Smooth muscle cell (in vitro differentiated cells): ENCODE results near the gene KIZ. TPM values are rescaled to one million over a fixed set of nuclear protein-coding genes. Genes with fewer than 3 reads are reported as not detected.

Experiments
- DNase-seq: peaks from one replicate; lab custom pipeline; 2025; ENCODE audit not compliant: unreplicated experiment; lab: John Stamatoyannopoulos, UW
- H2AFZ ChIP-seq: fragments of 200-600 bp; sonication (generic); 2 replicates; pipeline ENCODE4 v1.6.0; 2016; ENCODE audit warnings: antibody characterized with exemption, low read depth, mild to moderate bottlenecking
- H3F3A ChIP-seq: fragments of 200-600 bp; sonication (generic); 2 replicates; pipeline ENCODE4 v1.6.0; 2017; ENCODE audit warnings: antibody characterized with exemption, low read depth
- H3K27ac ChIP-seq: fragments of 200-600 bp; sonication (generic); 2 replicates; pipeline ENCODE4 v1.5.1; 2016; ENCODE audit warnings: low read depth, mild to moderate bottlenecking
- H3K27me3 ChIP-seq: fragments of 200-600 bp; sonication (generic); 2 replicates; pipeline ENCODE4 v1.6.1; 2016; ENCODE audit warnings: low read depth, mild to moderate bottlenecking
- H3K36me3 ChIP-seq: fragments of 200-600 bp; sonication (generic); 2 replicates; pipeline ENCODE4 v1.5.1; 2016; ENCODE audit warnings: low read depth
- H3K4me1 ChIP-seq: fragments of 200-600 bp; sonication (generic); 2 replicates; pipeline ENCODE4 v1.5.1; 2016; ENCODE audit warnings: low read depth
- H3K4me2 ChIP-seq: fragments of 200-600 bp; sonication (generic); 2 replicates; pipeline ENCODE4 v1.6.0; 2016; ENCODE audit warnings: mild to moderate bottlenecking
- H3K4me3 ChIP-seq: fragments of 200-600 bp; sonication (generic); 2 replicates; pipeline ENCODE4 v1.5.1; 2016; ENCODE audit warnings: mild to moderate bottlenecking
- H3K79me2 ChIP-seq: fragments of 200-600 bp; sonication (generic); 2 replicates; pipeline ENCODE4 v1.6.0; 2016; ENCODE audit warnings: low read depth, mild to moderate bottlenecking
- H3K9ac ChIP-seq: fragments of 200-600 bp; sonication (generic); 2 replicates; pipeline ENCODE4 v1.6.0; 2016; ENCODE audit warnings: low read depth
- H3K9me3 ChIP-seq: fragments of 200-600 bp; sonication (generic); replicated peaks from 2 replicates; pipeline ENCODE4 v1.5.1; 2016; ENCODE audit warnings: low read depth
- H4K20me1 ChIP-seq: fragments of 200-600 bp; sonication (generic); 2 replicates; pipeline ENCODE4 v1.6.0; 2016; ENCODE audit warnings: low read depth
- CTCF ChIP-seq: fragments of 200-600 bp; sonication (generic); IDR thresholded peaks from 2 replicates; pipeline ENCODE4 v1.5.1; 2017; ENCODE audit warnings: borderline replicate concordance, mild to moderate bottlenecking, antibody characterized with exemption; ENCODE audit not compliant: insufficient read depth, poor library complexity, severe bottlenecking
- WGBS: methylation state at CpG from one replicate; pipeline ENCODE4 v1.1.7; 2016; ENCODE audit warnings: low lambda C conversion rate; 5-methylcytosine and 5-hydroxymethylcytosine counted together
- polyA plus RNA-seq: library from polyadenylated mRNA; unstranded; fragments of >200 nt; fragmentation: Nextera tagmentation; extraction: Ambion mirVana; gene quantifications from 2 replicates; pipeline ENCODE4 v1.2.1, GENCODE V29; 2016
- total RNA-seq: library from RNA; depleted of rRNA; stranded (reverse); fragments of >200 nt; gene quantifications from 2 replicates; pipeline ENCODE4 v1.2.3, GENCODE V29; 2014

The KIZ gene
- total and polyA plus RNA-seq, 2 experiments from 2014 or later = 19.2 to 20.9 TPM

- Histone ChIP-seq H3K79me2 (no peaks in the 10 kb centered on the region), H3K4me2 (no peak overlapping the region), H4K20me1 (peaks cover 3% of the 10 kb centered on the region), H2AFZ (no peak overlapping the region), H3K27ac (no peak overlapping the region), H3K36me3 (no peaks in the 10 kb centered on the region), H3F3A (no peaks in the 10 kb centered on the region), H3K4me3 (no peak overlapping the region), H3K4me1 (peaks cover 8% of the 10 kb centered on the region), H3K9ac (no peak overlapping the region), H3K9me3 (no peaks in the 10 kb centered on the region), H3K27me3 (no peaks in the 10 kb centered on the region)
- WGBS = 92% methylated on average over 6 of the region's 6 CpGs
- TF ChIP-seq CTCF = no peak
- DNase-seq = no peak
Observed at GRCh38 chr20:21238818-21239536, 113.1 kb downstream of the KIZ start.

- no peaks in the 10 kb centered on the region for H3K9me3 ChIP-seq
- WGBS = 83% methylated on average over 9 of the region's 9 CpGs
- H4K20me1 ChIP-seq = peaks cover 3% of the 10 kb centered on the region
- TF ChIP-seq CTCF = no peak
- H3K9ac ChIP-seq = no peak overlapping the region
- no peaks in the 10 kb centered on the region for H3K79me2 ChIP-seq
- no peaks in the 10 kb centered on the region for H3K36me3 ChIP-seq
- H3K4me3 ChIP-seq = no peak overlapping the region
- H3K27ac ChIP-seq = no peak overlapping the region
- H3K27me3 ChIP-seq = no peaks in the 10 kb centered on the region
- no peaks in the 10 kb centered on the region for H3F3A ChIP-seq
- H3K4me2 ChIP-seq = no peak overlapping the region
- H3K4me1 ChIP-seq = no peaks in the 10 kb centered on the region
- DNase-seq = no peak
- H2AFZ ChIP-seq = no peak overlapping the region
Observed at GRCh38 chr20:21240394-21240793, 114.5 kb downstream of the KIZ start.

GRCh38 chr20:21241406-21241805 is 115.5 kb downstream of the KIZ start:
- Histone ChIP-seq H3K4me2 (no peak overlapping the region), H3K79me2 (no peaks in the 10 kb centered on the region), H3K9me3 (no peaks in the 10 kb centered on the region), H4K20me1 (peaks cover under 1% of the 10 kb centered on the region), H3K4me1 (no peaks in the 10 kb centered on the region), H3K4me3 (no peak overlapping the region), H3F3A (no peaks in the 10 kb centered on the region), H3K27ac (no peak overlapping the region), H3K27me3 (no peaks in the 10 kb centered on the region), H2AFZ (no peak overlapping the region), H3K9ac (no peak overlapping the region), H3K36me3 (no peaks in the 10 kb centered on the region)
- DNase-seq = no peak
- TF ChIP-seq CTCF = no peak
- 65% methylated on average over 7 of the region's 7 CpGs for WGBS

GRCh38 chr20:21243811-21244210 is 117.9 kb downstream of the KIZ start:
- Histone ChIP-seq H3K9me3 (no peaks in the 10 kb centered on the region), H3K36me3 (no peaks in the 10 kb centered on the region), H4K20me1 (no peaks in the 10 kb centered on the region), H3K27me3 (no peaks in the 10 kb centered on the region), H3K79me2 (no peaks in the 10 kb centered on the region), H3K4me1 (no peaks in the 10 kb centered on the region), H3F3A (no peaks in the 10 kb centered on the region), H3K9ac (no peak overlapping the region), H3K4me2 (no peak overlapping the region), H3K4me3 (no peak overlapping the region), H3K27ac (no peak overlapping the region), H2AFZ (no peak overlapping the region)
- WGBS = 94% methylated on average over 12 of the region's 12 CpGs
- no peak for DNase-seq
- TF ChIP-seq CTCF = no peak
